ENCODE measurements around the gene DOCK9.
A peak's percentile ranks its signal among the peaks of the same experiment; 100 is the strongest.

The DOCK9 gene

GRCh38 chr13:98801626-98802418 is 176.0 kb downstream of the DOCK9 start:
- no peak for TF ChIP-seq CTCF (conservative IDR thresholded peaks at IDR 0.05; ENCODE audit: control insufficient read depth, insufficient read depth, low read depth, low read length)
- DNase-seq (ENCODE audit: low read depth) = no peak
- H3K4me3 ChIP-seq (ENCODE audit: control insufficient read depth, low read depth, low read length) = no peak overlapping the region

- no peak for DNase-seq (ENCODE audit: low read depth)
- TF ChIP-seq CTCF (conservative IDR thresholded peaks at IDR 0.05; ENCODE audit: control insufficient read depth, insufficient read depth, low read depth, low read length) = no peak
- no peak overlapping the region for H3K4me3 ChIP-seq (ENCODE audit: control insufficient read depth, low read depth, low read length)
Measured at GRCh38 chr13:98800078-98800477, 177.8 kb downstream of the DOCK9 start.

- no peak for TF ChIP-seq CTCF (conservative IDR thresholded peaks at IDR 0.05; ENCODE audit: control insufficient read depth, insufficient read depth, low read depth, low read length)
- no peak overlapping the region for H3K4me3 ChIP-seq (ENCODE audit: control insufficient read depth, low read depth, low read length)
- peak; percentile 96 for DNase-seq (ENCODE audit: low read depth)
Measured at GRCh38 chr13:98798849-98799645, 178.8 kb downstream of the DOCK9 start.

- no peak for DNase-seq (ENCODE audit: low read depth)
- H3K4me3 ChIP-seq (ENCODE audit: control insufficient read depth, low read depth, low read length) = no peak overlapping the region
- TF ChIP-seq CTCF (conservative IDR thresholded peaks at IDR 0.05; ENCODE audit: control insufficient read depth, insufficient read depth, low read depth, low read length) = no peak
Measured at GRCh38 chr13:98797456-98797855, 180.4 kb downstream of the DOCK9 start.

- DNase-seq (ENCODE audit: low read depth) = no peak
- TF ChIP-seq CTCF (conservative IDR thresholded peaks at IDR 0.05; ENCODE audit: control insufficient read depth, insufficient read depth, low read depth, low read length) = no peak
- H3K4me3 ChIP-seq (ENCODE audit: control insufficient read depth, low read depth, low read length) = no peak overlapping the region
Measured at GRCh38 chr13:98796798-98797197, 181.1 kb downstream of the DOCK9 start.

- DNase-seq (ENCODE audit: low read depth) = no peak
- no peak for TF ChIP-seq CTCF (conservative IDR thresholded peaks at IDR 0.05; ENCODE audit: control insufficient read depth, insufficient read depth, low read depth, low read length)
- H3K4me3 ChIP-seq (ENCODE audit: control insufficient read depth, low read depth, low read length) = no peak overlapping the region
Measured at GRCh38 chr13:98796191-98796590, 181.7 kb downstream of the DOCK9 start.

All from fibroblast of mammary gland (primary cell).